Astrocyte (in vitro differentiated cells and primary cell): Measurements from ENCODE around the gene MS4A10. TPM values are rescaled to one million over a fixed set of nuclear protein-coding genes. Genes with fewer than 3 reads are reported as not detected.

Experiments used
- DNase-seq: peaks from one replicate; pipeline ENCODE4 v3.0.0-alpha.2; 2010; ENCODE audit warnings: low read depth
- FAIRE-seq: peaks from 2 replicates; lab custom pipeline; 2011; peaks lifted over from hg19 to GRCh38; lab: Jason Lieb, UNC
- H2AFZ ChIP-seq: 2 replicates; pipeline ENCODE4 v1.6.0; 2012; ENCODE audit warnings: low read depth, low read length, inconsistent platforms
- H3K27ac ChIP-seq: 2 replicates; pipeline ENCODE4 v1.5.1; 2011; ENCODE audit warnings: low read depth, low read length, inconsistent platforms
- H3K27me3 ChIP-seq: 2 replicates; pipeline ENCODE4 v1.6.0; 2011; ENCODE audit warnings: low read length, inconsistent platforms; ENCODE audit not compliant: insufficient read depth
- H3K36me3 ChIP-seq: 2 replicates; pipeline ENCODE4 v1.5.1; 2011; ENCODE audit warnings: low read length, inconsistent platforms; ENCODE audit not compliant: insufficient read depth
- H3K4me1 ChIP-seq: 2 replicates; pipeline ENCODE4 v1.5.1; 2011; ENCODE audit warnings: low read length, inconsistent platforms; ENCODE audit not compliant: insufficient read depth
- H3K4me2 ChIP-seq: 2 replicates; pipeline ENCODE4 v1.6.0; 2012; ENCODE audit warnings: low read length, inconsistent platforms
- H3K4me3 ChIP-seq: 2 replicates; pipeline ENCODE4 v1.5.1; 2011; ENCODE audit warnings: low read depth, mild to moderate bottlenecking, low read length, inconsistent platforms; ENCODE audit not compliant: insufficient read depth
- H3K79me2 ChIP-seq: 2 replicates; pipeline ENCODE4 v1.6.0; 2012; ENCODE audit warnings: mild to moderate bottlenecking, low read length, inconsistent platforms; ENCODE audit not compliant: insufficient read depth
- H3K9ac ChIP-seq: 2 replicates; pipeline ENCODE4 v1.6.0; 2012; ENCODE audit warnings: mild to moderate bottlenecking, low read length, inconsistent platforms
- H3K9me3 ChIP-seq: 2 replicates; pipeline ENCODE4 v1.5.1; 2012; ENCODE audit warnings: low read depth, mild to moderate bottlenecking, low read length, inconsistent platforms; ENCODE audit not compliant: insufficient read depth
- H4K20me1 ChIP-seq: 2 replicates; pipeline ENCODE4 v1.6.0; 2012; ENCODE audit warnings: low read length, inconsistent platforms; ENCODE audit not compliant: insufficient read depth
- H3K27ac Mint-ChIP-seq: one replicate; pipeline ENCODE4 v1.8.0; 2021; ENCODE audit warnings: mild to moderate bottlenecking, mixed read lengths; ENCODE audit not compliant: unreplicated experiment
- H3K27me3 Mint-ChIP-seq: one replicate; pipeline ENCODE4 v1.8.0; 2021; ENCODE audit warnings: low read depth, mixed read lengths; ENCODE audit not compliant: unreplicated experiment
- H3K36me3 Mint-ChIP-seq: one replicate; pipeline ENCODE4 v1.8.0; 2021; ENCODE audit warnings: low read depth, mixed read lengths; ENCODE audit not compliant: unreplicated experiment
- H3K4me1 Mint-ChIP-seq: one replicate; pipeline ENCODE4 v1.8.0; 2021; ENCODE audit warnings: low read depth, mixed read lengths; ENCODE audit not compliant: unreplicated experiment
- H3K4me3 Mint-ChIP-seq: one replicate; pipeline ENCODE4 v1.8.0; 2021; ENCODE audit warnings: mild to moderate bottlenecking, moderate library complexity, mixed read lengths; ENCODE audit not compliant: unreplicated experiment
- H3K9me3 Mint-ChIP-seq: one replicate; pipeline ENCODE4 v1.8.0; 2021; ENCODE audit warnings: mild to moderate bottlenecking, mixed read lengths; ENCODE audit not compliant: unreplicated experiment
- CTCF ChIP-seq: IDR thresholded peaks from 2 replicates; pipeline ENCODE4 v1.5.1; 2011; ENCODE audit warnings: low read depth, mild to moderate bottlenecking, inconsistent platforms, low read length, moderate library complexity; ENCODE audit not compliant: insufficient read depth
- EZH2 ChIP-seq: IDR thresholded peaks from 2 replicates; pipeline ENCODE4 v1.6.1; 2012; ENCODE audit warnings: mild to moderate bottlenecking, low read length, inconsistent platforms; ENCODE audit not compliant: insufficient read depth
- total RNA-seq: library from RNA; stranded (reverse); gene quantifications from 2 replicates; pipeline ENCODE4 v1.2.1, GENCODE V29; 2021

Gene MS4A10
- total RNA-seq, 1 donor from 2014 or later = not detected

GRCh38 chr11:60783141-60783484 is 2.0 kb upstream of the MS4A10 start:
- no peaks in the 10 kb centered on the region for H3K36me3 ChIP-seq
- peaks cover 6% of the 10 kb centered on the region for H3K27me3 ChIP-seq
- H3K36me3 Mint-ChIP-seq = no peaks in the 10 kb centered on the region
- H3K4me3 Mint-ChIP-seq = no peak overlapping the region
- H3K4me1 ChIP-seq = peaks cover 19% of the 10 kb centered on the region
- no peak for FAIRE-seq
- H3K9me3 ChIP-seq = no peaks in the 10 kb centered on the region
- no peaks in the 10 kb centered on the region for H3K79me2 ChIP-seq
- H3K4me2 ChIP-seq = no peak overlapping the region
- no peak overlapping the region for H3K4me3 ChIP-seq
- H3K9me3 Mint-ChIP-seq = no peaks in the 10 kb centered on the region
- H3K27ac ChIP-seq = no peak overlapping the region
- TF ChIP-seq CTCF (no peak), EZH2 (no peak)
- no peak overlapping the region for H2AFZ ChIP-seq
- no peaks in the 10 kb centered on the region for H4K20me1 ChIP-seq
- H3K27ac Mint-ChIP-seq = no peak overlapping the region
- no peak overlapping the region for H3K9ac ChIP-seq
- DNase-seq = no peak
- H3K4me1 Mint-ChIP-seq = peaks cover 21% of the 10 kb centered on the region
- no peaks in the 10 kb centered on the region for H3K27me3 Mint-ChIP-seq

GRCh38 chr11:60783911-60784310 is 1.2 kb upstream of the MS4A10 start:
- Mint-ChIP-seq H3K27ac (no peak overlapping the region), H3K36me3 (no peaks in the 10 kb centered on the region), H3K4me3 (no peak overlapping the region), H3K27me3 (no peaks in the 10 kb centered on the region), H3K4me1 (peaks cover 21% of the 10 kb centered on the region), H3K9me3 (peaks cover 2% of the 10 kb centered on the region)
- H3K9me3 ChIP-seq = no peaks in the 10 kb centered on the region
- no peak overlapping the region for H3K4me3 ChIP-seq
- H3K9ac ChIP-seq = no peak overlapping the region
- no peak overlapping the region for H3K27ac ChIP-seq
- no peaks in the 10 kb centered on the region for H4K20me1 ChIP-seq
- no peak overlapping the region for H3K4me2 ChIP-seq
- DNase-seq (no peak), FAIRE-seq (no peak)
- no peaks in the 10 kb centered on the region for H3K79me2 ChIP-seq
- H3K4me1 ChIP-seq = peaks cover 19% of the 10 kb centered on the region
- peaks cover 6% of the 10 kb centered on the region for H3K27me3 ChIP-seq
- no peak overlapping the region for H2AFZ ChIP-seq
- H3K36me3 ChIP-seq = no peaks in the 10 kb centered on the region
- TF ChIP-seq CTCF (no peak), EZH2 (no peak)

- no peaks in the 10 kb centered on the region for H3K36me3 ChIP-seq
- H3K4me1 ChIP-seq = peaks cover 19% of the 10 kb centered on the region
- Mint-ChIP-seq H3K4me3 (no peak overlapping the region), H3K36me3 (peaks cover 1% of the 10 kb centered on the region), H3K27ac (peak overlapping the region; percentile 14), H3K9me3 (peaks cover 9% of the 10 kb centered on the region), H3K4me1 (peaks cover 24% of the 10 kb centered on the region), H3K27me3 (peaks cover 6% of the 10 kb centered on the region)
- FAIRE-seq (no peak), DNase-seq (peak; percentile 18)
- no peaks in the 10 kb centered on the region for H3K9me3 ChIP-seq
- H2AFZ ChIP-seq = peak overlapping the region; percentile 30
- H3K27me3 ChIP-seq = peaks cover 3% of the 10 kb centered on the region
- H3K4me3 ChIP-seq = no peak overlapping the region
- H3K79me2 ChIP-seq = no peaks in the 10 kb centered on the region
- H3K4me2 ChIP-seq = peak overlapping the region; percentile 71
- H4K20me1 ChIP-seq = no peaks in the 10 kb centered on the region
- peak overlapping the region; percentile 35 for H3K9ac ChIP-seq
- TF ChIP-seq CTCF (peak; percentile 5), EZH2 (no peak)
- no peak overlapping the region for H3K27ac ChIP-seq
These were observed 751 bp downstream of the MS4A10 start for GRCh38 chr11:60785806-60786361.
